PC-3 (cell line): Measurements from ENCODE around the gene NPR2.

Experiments used
- CTCF ChIP-seq: fragments of 300-600 bp; sonication (generic); conservative IDR thresholded peaks from 2 replicates; pipeline ENCODE4 v1.5.1; 2017; ENCODE audit warnings: antibody characterized with exemption, low read depth, mild to moderate bottlenecking, low read length
- EZH2 ChIP-seq: fragments of 300-600 bp; sonication (generic); IDR thresholded peaks from one replicate; pipeline ENCODE4 v1.6.1; 2017; ENCODE audit warnings: antibody characterized with exemption, mild to moderate bottlenecking, low read length; ENCODE audit not compliant: unreplicated experiment
- EZH2phosphoT487 ChIP-seq: fragments of 300-600 bp; sonication (generic); IDR thresholded peaks from 2 replicates; pipeline ENCODE4 v1.6.1; 2018; ENCODE audit warnings: mild to moderate bottlenecking, antibody characterized with exemption, low read length, borderline replicate concordance

DNA sequence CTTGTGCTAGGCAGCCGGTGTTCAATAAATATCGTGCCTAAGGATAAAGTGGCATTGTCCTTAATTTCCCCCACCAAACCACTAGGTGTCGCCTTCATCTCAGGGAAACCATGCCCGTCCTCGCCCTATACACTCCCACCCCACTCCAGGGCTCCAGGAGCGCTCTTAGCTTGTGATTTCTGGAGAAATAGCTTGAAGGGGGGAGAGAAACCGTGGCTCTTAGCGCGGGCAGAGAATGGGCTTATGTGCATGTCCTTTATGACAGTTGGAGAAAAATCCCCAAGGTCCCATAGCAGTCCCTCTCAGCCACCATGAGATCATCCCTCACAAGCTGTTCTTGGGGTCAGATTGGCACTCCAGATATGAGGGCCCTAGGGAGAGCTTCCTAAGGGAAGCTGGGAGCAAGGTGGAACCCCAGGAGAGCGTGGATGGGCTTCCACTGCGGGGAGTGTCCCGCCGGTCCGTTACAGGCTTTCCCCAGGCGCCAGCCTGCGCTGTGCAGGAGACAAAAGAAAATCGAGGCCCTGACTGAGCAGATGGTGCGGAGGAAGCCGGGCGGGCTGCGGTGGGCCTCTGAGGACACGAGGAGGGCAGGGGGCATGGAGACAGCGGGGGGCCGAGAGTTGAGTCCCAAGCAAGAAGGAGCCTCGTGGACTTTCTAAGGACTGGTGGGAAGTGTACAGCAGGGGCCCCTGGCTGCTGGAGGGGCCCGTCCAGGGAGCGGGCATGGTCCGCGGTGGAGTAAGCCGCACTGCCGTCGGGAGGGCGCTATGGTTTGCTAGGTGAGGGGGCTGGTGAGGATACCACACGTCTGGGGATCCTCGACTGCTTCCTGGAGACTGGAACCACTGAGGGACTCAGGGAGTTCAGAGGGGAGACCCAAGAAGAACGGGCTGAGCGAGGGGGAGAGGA, 750 bp upstream of the NPR2 start:
- TF ChIP-seq CTCF (peak; percentile 82), EZH2 (no peak), EZH2phosphoT487 (no peak)
